Psoas muscle (tissue), 8 donors: ENCODE results near the gene SUSD6. TPM values are rescaled to one million over a fixed set of nuclear protein-coding genes. Genes with fewer than 3 reads are reported as not detected.

Source experiments
- ATAC-seq, 4 donors: fragments of 200-7000 bp; cut with Tn5 transposase; one replicate each; pipeline ENCODE4 v1.9.1; 2020; ENCODE audit warnings: moderate library complexity in 3 of 4, mild to moderate bottlenecking in 2 of 4
- DNase-seq, 2 donors: peaks; one replicate each; pipeline ENCODE4 v3.0.0-alpha.2; 2020
- H3K27ac ChIP-seq: fragments of 200-600 bp; one replicate; pipeline ENCODE4 v1.8.0; 2022
- H3K27me3 ChIP-seq, 3 donors: fragments of 200-600 bp in 1 of 3; one replicate each; pipeline versions ENCODE4 v1.6.1 to v1.8.0; 2013 to 2022; ENCODE audit warnings: low read length in 2 of 3, mild to moderate bottlenecking in 2 of 3, moderate library complexity in 1 of 3; ENCODE audit not compliant: insufficient read depth in 3 of 3
- H3K36me3 ChIP-seq, 2 donors: fragments of 200-600 bp in 1 of 2; one replicate each; pipeline versions ENCODE4 v1.6.1 to v1.8.0; 2013 to 2022; ENCODE audit warnings: low read depth in 1 of 2, mild to moderate bottlenecking in 1 of 2, moderate library complexity in 1 of 2; ENCODE audit not compliant: insufficient read depth in 1 of 2
- H3K4me1 ChIP-seq: fragments of 200-600 bp; one replicate; pipeline ENCODE4 v1.8.0; 2022
- H3K4me3 ChIP-seq: fragments of 200-600 bp; one replicate; pipeline ENCODE4 v1.8.0; 2022; ENCODE audit warnings: mild to moderate bottlenecking
- H3K9me3 ChIP-seq: fragments of 200-600 bp; one replicate; pipeline ENCODE4 v1.8.0; 2022
- CTCF ChIP-seq: fragments of 200-600 bp; IDR thresholded peaks from one replicate; pipeline ENCODE4 v1.8.0; 2022; ENCODE audit warnings: antibody characterized with exemption
- WGBS, 3 donors: extraction: QIAGEN DNeasy Blood & Tissue Kit; methylation state at CpG; one replicate each; pipeline versions ENCODE4 v1.1.6 to v1.1.7; 2013; 5-methylcytosine and 5-hydroxymethylcytosine counted together
- intact Hi-C, 2 donors: fragments of 100-400 bp; cut with DNase I; formaldehyde crosslinking; loops; one replicate each; pipeline versions ENCODE4 v1.11.0 to v1.14.2; 2022
- polyA plus RNA-seq, 3 donors: library from polyadenylated mRNA; stranded (reverse); fragments of 200-250 nt; gene quantifications; one replicate each; pipeline ENCODE4 v1.2.3, GENCODE V29; 2013
- total RNA-seq, 4 donors: library from RNA; stranded (reverse); fragmentation: NEBNext Ultra II Directional in 2 of 4; extraction: Animal tissue kit (Norgen Biotek cat#: 25700) in 2 of 4; gene quantifications; one replicate each; pipeline versions ENCODE4 v1.2.1 to v1.2.4, GENCODE V29; 2021 to 2023
- donor health status: healthy with polysubstance abuse.
- donor health status: DM: no; HTN: no; CAD: no; lungs with moderate emphysema.
- donor health status: Bipolar disorder and iron deficiency.
- donor health status: healthy.
- donor health status: DM: yes; HTN: yes; CAD: no.
- donor health status: DM: no; HTN: no; CAD: no.
- donor health status: DM: no; HTN: no; CAD: no.
- donor health status: DM: yes; HTN: yes; CAD: no.

The SUSD6 gene
- total and polyA plus RNA-seq, 7 donors, result 6.9 to 23.4 (median 14.9) TPM

- no peak for TF ChIP-seq CTCF
- DNase-seq, result no peak
- Histone ChIP-seq H3K4me3 (no peak overlapping the region), H3K27me3 (no peaks in the 10 kb centered on the region), H3K4me1 (peaks cover 9% of the 10 kb centered on the region), H3K36me3 (no peaks in the 10 kb centered on the region), H3K27ac (no peak overlapping the region), H3K9me3 (no peaks in the 10 kb centered on the region)
- no peak for ATAC-seq
- intact Hi-C loops, result loop anchor here in 1 of 2 donors (1.0 kb wide), 1 partner anchor 120 kb away; no protein-coding TSS in a partner anchor
Observed at GRCh38 chr14:69605738-69606137, 5.7 kb upstream of the SUSD6 start.

DNA sequence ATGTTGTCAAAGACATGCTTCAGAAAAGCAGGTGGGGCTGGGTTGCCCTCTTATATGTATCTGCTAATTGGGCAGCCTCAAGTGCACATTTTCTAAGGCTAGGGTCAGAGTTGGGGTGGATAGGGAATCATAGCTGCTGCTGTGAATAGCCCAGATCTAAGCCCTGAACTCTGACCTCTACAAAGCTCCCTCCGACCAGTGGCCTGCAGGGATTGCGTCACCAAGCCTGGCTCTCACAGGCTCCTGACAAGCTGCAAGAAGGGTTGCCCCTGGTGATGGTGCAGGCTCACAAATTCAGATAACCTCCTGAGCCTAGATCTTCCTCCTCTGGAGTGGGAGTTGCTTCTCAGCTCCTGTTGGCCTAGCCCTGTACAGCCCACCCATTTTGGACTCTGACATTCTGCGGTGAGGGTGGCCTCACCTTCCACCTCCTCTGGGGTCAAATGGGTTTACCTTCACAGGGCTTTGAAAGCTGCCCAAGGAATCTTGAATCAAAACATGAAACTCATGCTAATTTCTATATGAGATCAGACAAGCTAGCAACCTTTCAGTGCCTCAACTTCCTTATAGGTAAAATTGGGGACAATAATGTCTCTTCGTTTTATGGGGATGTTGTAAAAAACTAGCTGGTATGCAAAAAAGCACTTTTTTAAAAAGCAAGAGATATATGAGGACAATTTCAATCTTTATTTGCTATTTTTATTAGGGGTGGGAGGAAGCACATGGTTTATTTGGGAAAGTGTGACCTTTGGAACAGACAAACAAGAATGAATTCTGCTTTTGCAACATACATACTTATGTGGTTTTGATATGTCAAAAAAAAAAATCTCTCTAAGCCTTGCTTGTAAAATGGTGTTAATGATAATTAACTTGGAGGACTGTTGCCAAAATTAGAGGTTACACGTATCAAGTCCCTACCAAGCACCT, 4.9 kb upstream of the SUSD6 start:
- DNase-seq (no peak), ATAC-seq (no peak)
- 88 to 97% (median 88%) methylated on average over 5 of the region's 5 CpGs for WGBS, 3 donors
- H3K27me3 ChIP-seq, result no peaks in the 10 kb centered on the region
- H3K9me3 ChIP-seq, result no peaks in the 10 kb centered on the region
- H3K36me3 ChIP-seq, result no peaks in the 10 kb centered on the region
- H3K4me1 ChIP-seq, result peaks cover 9% of the 10 kb centered on the region
- H3K27ac ChIP-seq, result no peak overlapping the region
- intact Hi-C loops, result no loop called here
- no peak overlapping the region for H3K4me3 ChIP-seq
- no peak for TF ChIP-seq CTCF

- Histone ChIP-seq H3K9me3 (no peaks in the 10 kb centered on the region), H3K4me1 (peaks cover 36% of the 10 kb centered on the region), H3K4me3 (peak overlapping the region; percentile 83), H3K36me3 (peaks cover 0 to 2% of the 10 kb centered on the region in 2 donors), H3K27ac (peak overlapping the region; percentile 97), H3K27me3 (no peaks in the 10 kb centered on the region)
- no peak for ATAC-seq
- WGBS, 3 donors, result 54 to 63% (median 54%) methylated on average over 8 of the region's 8 CpGs
- no peak for TF ChIP-seq CTCF
- no peak for DNase-seq
- intact Hi-C loops, result loop anchor here in 1 of 2 donors (5.0 kb wide), 2 partner anchors 37 to 102 kb away; no protein-coding TSS in a partner anchor
Observed at GRCh38 chr14:69610020-69610873, 1.1 kb upstream of the SUSD6 start.

DNA sequence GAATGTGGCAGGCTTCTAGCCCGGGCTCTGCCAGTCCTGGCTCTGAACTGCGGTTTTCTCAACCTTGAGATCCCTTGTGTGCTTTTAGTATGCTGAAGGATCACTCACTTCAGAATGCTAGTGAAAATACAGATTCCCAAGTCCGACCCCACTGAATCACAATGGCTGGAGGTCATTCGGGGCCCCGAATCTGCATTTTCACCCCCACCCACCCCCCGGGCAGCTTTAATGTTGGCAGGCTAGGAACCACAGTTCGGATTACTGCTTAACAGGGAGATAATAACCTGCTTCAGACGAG, 573 bp upstream of the SUSD6 start:
- Histone ChIP-seq H3K27ac (peak overlapping the region; percentile 97), H3K36me3 (peaks cover 0 to 2% of the 10 kb centered on the region in 2 donors), H3K4me3 (peak overlapping the region; percentile 83), H3K27me3 (no peaks in the 10 kb centered on the region), H3K4me1 (peaks cover 39% of the 10 kb centered on the region), H3K9me3 (no peaks in the 10 kb centered on the region)
- intact Hi-C loops, result loop anchor here in 1 of 2 donors (5.0 kb wide), 2 partner anchors 36 to 101 kb away; no protein-coding TSS in a partner anchor
- no peak for DNase-seq
- ATAC-seq, result peak in 1 of 4 donors; percentile 16
- TF ChIP-seq CTCF, result no peak
- WGBS, 3 donors, result 6 to 10% (median 9%) methylated on average over 8 of the region's 8 CpGs
